ENCODE measurements around the gene DPF3.

DNA sequence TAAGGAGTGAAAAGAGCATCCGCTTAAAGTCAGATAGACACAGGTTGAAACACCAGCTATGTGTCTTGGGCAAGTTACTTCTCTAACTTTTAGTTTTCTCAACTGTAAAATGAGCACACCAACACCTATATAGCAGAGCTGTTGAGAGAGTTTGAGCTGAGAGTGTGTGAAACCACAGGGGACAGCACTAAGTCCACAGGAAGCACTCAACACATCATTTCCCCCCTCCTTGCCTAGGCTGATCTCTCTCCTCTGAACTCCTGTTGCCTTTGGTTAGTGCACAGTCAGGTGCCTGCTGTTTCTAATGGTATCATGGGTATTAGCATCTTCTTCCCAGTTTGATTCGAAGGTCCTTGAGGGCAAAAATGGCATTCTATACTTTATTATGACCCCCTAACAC, 176.7 kb downstream of the DPF3 start:
- TF ChIP-seq, protein P1, sequence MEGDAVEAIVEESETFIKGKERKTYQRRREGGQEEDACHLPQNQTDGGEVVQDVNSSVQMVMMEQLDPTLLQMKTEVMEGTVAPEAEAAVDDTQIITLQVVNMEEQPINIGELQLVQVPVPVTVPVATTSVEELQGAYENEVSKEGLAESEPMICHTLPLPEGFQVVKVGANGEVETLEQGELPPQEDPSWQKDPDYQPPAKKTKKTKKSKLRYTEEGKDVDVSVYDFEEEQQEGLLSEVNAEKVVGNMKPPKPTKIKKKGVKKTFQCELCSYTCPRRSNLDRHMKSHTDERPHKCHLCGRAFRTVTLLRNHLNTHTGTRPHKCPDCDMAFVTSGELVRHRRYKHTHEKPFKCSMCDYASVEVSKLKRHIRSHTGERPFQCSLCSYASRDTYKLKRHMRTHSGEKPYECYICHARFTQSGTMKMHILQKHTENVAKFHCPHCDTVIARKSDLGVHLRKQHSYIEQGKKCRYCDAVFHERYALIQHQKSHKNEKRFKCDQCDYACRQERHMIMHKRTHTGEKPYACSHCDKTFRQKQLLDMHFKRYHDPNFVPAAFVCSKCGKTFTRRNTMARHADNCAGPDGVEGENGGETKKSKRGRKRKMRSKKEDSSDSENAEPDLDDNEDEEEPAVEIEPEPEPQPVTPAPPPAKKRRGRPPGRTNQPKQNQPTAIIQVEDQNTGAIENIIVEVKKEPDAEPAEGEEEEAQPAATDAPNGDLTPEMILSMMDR (conservative IDR thresholded peaks at IDR 0.05), result no peak
- TF ChIP-seq EZH2 (IDR thresholded peaks at IDR 0.05; ENCODE audit: low read depth), result no peak
